Measurements from ENCODE around the gene SELE. TPM values are rescaled to one million over a fixed set of nuclear protein-coding genes. Genes with fewer than 3 reads are reported as not detected.

SELE gene
- total and polyA plus RNA-seq, 2 of the 13 experiments (the other 11 are each of a cell fraction or from before 2014, with no cell fraction given): 0.04 to 0.09 TPM

GRCh38 chr1:169711469-169712308 lies 22.2 kb downstream of the SELE start, which contains the start of gene SELL (continued):
- TF ChIP-seq SMC3 (IDR thresholded peaks at IDR 0.05; ENCODE audit: low read length) (peak; percentile 86), ZNF512B (CRISPR knock-in tag; IDR thresholded peaks at IDR 0.05; ENCODE audit: borderline replicate concordance) (0 out of 2 replicates have a peak, but pooled peaks have one; percentile 66), CTCF (CRISPR knock-in tag; IDR thresholded peaks at IDR 0.05) (peak; percentile 80), FOXJ3 (CRISPR knock-in tag; IDR thresholded peaks at IDR 0.05; ENCODE audit: borderline replicate concordance) (no peak), ZNF512 (CRISPR knock-in tag; IDR thresholded peaks at IDR 0.05) (peak; percentile 82; the same call in 1 of the 2 replicates), ZNF441 (CRISPR knock-in tag; IDR thresholded peaks at IDR 0.05; ENCODE audit: borderline replicate concordance) (no peak), ZNF775 (CRISPR knock-in tag; IDR thresholded peaks at IDR 0.05; ENCODE audit: borderline replicate concordance) (peak; percentile 70; the same call in 1 of the 2 replicates), RAD21 (CRISPR knock-in tag; IDR thresholded peaks at IDR 0.05) (peak; percentile 58), ZNF280B (CRISPR knock-in tag; IDR thresholded peaks at IDR 0.05; ENCODE audit: borderline replicate concordance) (no peak)

Data from HepG2 (cell line).